K562 (cell line): Measurements from ENCODE around the gene STON2. TPM values are rescaled to one million over a fixed set of nuclear protein-coding genes. Genes with fewer than 3 reads are reported as not detected.

Experiments used
- ATAC-seq: fragments of 200-7000 bp; cut with Tn5 transposase; 3 replicates; pipeline ENCODE4 v1.9.1; 2020; ENCODE audit warnings: moderate library complexity
- BruUV-seq: library from RNA; stranded (reverse); fragments of 400-500 nt; replicated peaks from 2 replicates; lab custom pipeline; 2021; lab: Mats Ljungman, UMichigan
- CTCF ChIA-PET: fragments of 300-600 bp; formaldehyde crosslinking; extraction: SDS; loops from one replicate; lab custom pipeline; 2021; ENCODE audit warnings: low intra/inter-chr PET ratio; lab: Yijun Ruan, JAX
- POLR2A ChIA-PET: fragments of 300-600, 350-650 bp; sonication (Branson Sonifier 250); formaldehyde crosslinking; extraction: SDS; loops from one replicate; lab custom pipeline; 2021; ENCODE audit warnings: antibody characterized with exemption, inconsistent platforms; lab: Yijun Ruan, JAX
- DNase-seq, 4 experiments: peaks; one replicate each; pipeline versions ENCODE4 v3.0.0 to v3.0.0-alpha.2; 2011 to 2018; ENCODE audit warnings: low spot score in 3 of 4, mixed read lengths in 3 of 4; ENCODE audit errors: extremely low read depth in 1 of 4
- FAIRE-seq: peaks from 2 replicates; lab custom pipeline; 2011; peaks lifted over from hg19 to GRCh38; lab: Jason Lieb, UNC
- H2AFZ ChIP-seq: 2 replicates; pipeline ENCODE4 v1.6.0; 2011; ENCODE audit warnings: low read depth, low read length, control low read depth, inconsistent platforms
- H3K27ac ChIP-seq: fragments of 200-600 bp; 3 replicates; pipeline ENCODE4 v1.8.0; 2011; ENCODE audit warnings: low read depth, mild to moderate bottlenecking, control low read depth, inconsistent platforms, low read length, moderate library complexity, mixed read lengths; ENCODE audit errors: extremely low read depth
- H3K27me3 ChIP-seq, 2 experiments: fragments of 300-600 bp in 1 of 2; 2 replicates in 1 of 2; 3 replicates in 1 of 2; pipeline versions ENCODE4 v1.6.0 to v1.8.0; 2011; ENCODE audit warnings: inconsistent platforms in 2 of 2, low read length in 2 of 2, mild to moderate bottlenecking in 1 of 2, mixed read lengths in 1 of 2, moderate library complexity in 1 of 2; ENCODE audit not compliant: control insufficient read depth in 2 of 2, insufficient read depth in 2 of 2
- H3K36me3 ChIP-seq: fragments of 300-600 bp; 3 replicates; pipeline ENCODE4 v1.8.0; 2011; ENCODE audit warnings: mild to moderate bottlenecking, low read length, inconsistent platforms; ENCODE audit not compliant: control insufficient read depth, insufficient read depth
- H3K4me1 ChIP-seq, 2 experiments: fragments of 200-600 bp in 1 of 2; replicated peaks in 1 of 2; 2 replicates in 1 of 2; 3 replicates in 1 of 2; pipeline versions ENCODE4 v1.5.1 to v1.8.0; 2011; ENCODE audit warnings: inconsistent platforms in 2 of 2, low read length in 2 of 2, mild to moderate bottlenecking in 1 of 2, mixed read lengths in 1 of 2, moderate library complexity in 1 of 2; ENCODE audit not compliant: control insufficient read depth in 2 of 2, insufficient read depth in 2 of 2
- H3K4me2 ChIP-seq: 2 replicates; pipeline ENCODE4 v1.6.1; 2011; ENCODE audit warnings: low read length, control low read depth, inconsistent platforms, mixed read lengths; ENCODE audit not compliant: insufficient read depth
- H3K4me3 ChIP-seq: fragments of 200-600 bp; sonication (generic), shearing (Covaris generic); 2 replicates; pipeline ENCODE4 v1.5.1; 2016; ENCODE audit warnings: control low read depth, inconsistent platforms
- H3K79me2 ChIP-seq: fragments of 200-600 bp; 3 replicates; pipeline ENCODE4 v1.8.0; 2011; ENCODE audit warnings: low read length, inconsistent platforms; ENCODE audit not compliant: control insufficient read depth, insufficient read depth
- H3K9ac ChIP-seq, 2 experiments: 2 replicates each; pipeline versions ENCODE4 v1.6.0 to v1.6.1; 2011; ENCODE audit warnings: low read depth in 2 of 2, low read length in 2 of 2, control low read depth in 1 of 2, inconsistent platforms in 1 of 2, mild to moderate bottlenecking in 1 of 2, mixed read lengths in 1 of 2; ENCODE audit not compliant: insufficient read depth in 1 of 2
- H3K9me1 ChIP-seq: one replicate; pipeline ENCODE4 v1.6.0; 2011; ENCODE audit warnings: inconsistent platforms, mild to moderate bottlenecking, low read length, moderate library complexity; ENCODE audit not compliant: control insufficient read depth, insufficient read depth
- H3K9me3 ChIP-seq: replicated peaks from 2 replicates; pipeline ENCODE4 v1.5.1; 2011; ENCODE audit warnings: low read depth, low read length, inconsistent platforms; ENCODE audit not compliant: control insufficient read depth, insufficient read depth
- H4K20me1 ChIP-seq: replicated peaks from 2 replicates; pipeline ENCODE4 v1.6.1; 2011; ENCODE audit warnings: low read length, inconsistent platforms, mixed read lengths; ENCODE audit not compliant: control insufficient read depth, insufficient read depth
- HNRNPH1 ChIP-seq: fragments of 200-400 bp; formaldehyde crosslinking; optimal IDR thresholded peaks from 2 replicates; pipeline ENCODE3; 2017; ENCODE audit warnings: low read depth, mild to moderate bottlenecking, low read length, moderate library complexity
- LCOR ChIP-seq: sonication (generic); formaldehyde crosslinking; IDR thresholded peaks from 2 replicates; pipeline ENCODE4 v1.8.0; 2022; ENCODE audit warnings: mild to moderate bottlenecking, missing genetic modification reagents
- MIER1 ChIP-seq: fragments of 450-650 bp; IDR thresholded peaks from 2 replicates; pipeline ENCODE4 v1.6.1; 2016; ENCODE audit warnings: antibody characterized with exemption, mild to moderate bottlenecking, low read depth
- MYBL2 ChIP-seq, 2 experiments: fragments of 450-650 bp in 1 of 2; sonication (generic) in 1 of 2; formaldehyde crosslinking in 1 of 2; IDR thresholded peaks; 2 replicates each; pipeline versions ENCODE4 v1.6.1 to v1.8.1; 2017 to 2022; ENCODE audit warnings: borderline replicate concordance in 1 of 2, inconsistent platforms in 1 of 2, low read depth in 1 of 2, mild to moderate bottlenecking in 1 of 2, missing genetic modification reagents in 1 of 2, moderate library complexity in 1 of 2
- NKRF ChIP-seq: fragments of 450-650 bp; IDR thresholded peaks from 2 replicates; pipeline ENCODE4 v1.6.1; 2016; ENCODE audit warnings: borderline replicate concordance
- NR0B1 ChIP-seq: fragments of 450-650 bp; IDR thresholded peaks from one replicate; pipeline ENCODE4 v1.6.1; 2018; ENCODE audit warnings: mild to moderate bottlenecking, moderate library complexity; ENCODE audit not compliant: partially characterized antibody
- PATZ1 ChIP-seq: fragments of 250-450 bp; sonication (Bioruptor Pico); IDR thresholded peaks from 2 replicates; pipeline ENCODE4 v1.5.0; 2020; ENCODE audit warnings: mild to moderate bottlenecking, borderline replicate concordance
- TCF7 ChIP-seq: sonication (generic); IDR thresholded peaks from 2 replicates; pipeline ENCODE4 v1.6.1; 2016; ENCODE audit warnings: antibody characterized with exemption, borderline replicate concordance
- ZNF263 ChIP-seq: sonication (generic); formaldehyde crosslinking; IDR thresholded peaks from 2 replicates; pipeline ENCODE4 v1.8.0; 2022; ENCODE audit warnings: mild to moderate bottlenecking, missing genetic modification reagents, borderline replicate concordance
- ZNF589 ChIP-seq: fragments of 200-800 bp; sonication (Bioruptor generic); IDR thresholded peaks from 2 replicates; pipeline ENCODE4 v1.6.1; 2016; ENCODE audit warnings: low read depth, missing genetic modification characterization, missing compliant biosample characterization
- ZNF592 ChIP-seq: fragments of 450-650 bp; IDR thresholded peaks from 2 replicates; pipeline ENCODE4 v1.6.1; 2017; ENCODE audit warnings: antibody characterized with exemption, mild to moderate bottlenecking
- WGBS: fragments of 100-300 bp; shearing (Covaris generic); methylation state at CpG from one replicate; pipeline ENCODE4 v1.1.6; 2016; ENCODE audit warnings: low coverage, mixed read lengths; ENCODE audit not compliant: insufficient coverage; ENCODE audit errors: missing lambda C conversion rate; 5-methylcytosine and 5-hydroxymethylcytosine counted together
- in situ Hi-C: fragments of 300-500 bp; cut with MboI; formaldehyde crosslinking; loops from 4 replicates; pipeline ENCODE4 v1.15.0; 2018; ENCODE audit warnings: inconsistent platforms, mixed read lengths
- intact Hi-C: fragments of 100-400 bp; cut with micrococcal nuclease; formaldehyde crosslinking; loops from 2 replicates; pipeline ENCODE4 v1.14.2; 2022
- polyA plus RNA-seq, 8 experiments: library from polyadenylated mRNA; depleted of rRNA in 4 of 8; stranded (reverse) in 5 of 8; unstranded in 3 of 8; fragments of >200 nt; fragmentation: Nextera tagmentation in 2 of 8; fragmentation: Illumina TruSeq in 1 of 8; extraction: Ambion mirVana in 2 of 8; extraction: Trizol in 1 of 8; gene quantifications; 2 replicates each; pipeline versions ENCODE4 v1.2.1 to v1.2.3, GENCODE V29; 2011 to 2014; ENCODE audit warnings: inconsistent platforms in 1 of 8, missing spikeins in 1 of 8
- total RNA-seq, 7 experiments: library from RNA; depleted of rRNA in 6 of 7; stranded (reverse); fragments of >200 nt in 6 of 7; fragmentation: Illumina TruSeq in 2 of 7; extraction: Trizol in 2 of 7; gene quantifications; 2 replicates each; pipeline versions ENCODE4 v1.2.1 to v1.2.3, GENCODE V29; 2011 to 2021; ENCODE audit warnings: low replicate concordance in 1 of 7

STON2 gene
- total and polyA plus RNA-seq, 9 of the 15 experiments (the other 6 are each of a cell fraction or from before 2014, with no cell fraction given): 7.8 to 99.3 (median 53.5) TPM

GRCh38 chr14:81423504-81423903 lies 23.4 kb upstream of the STON2 start:
- in situ Hi-C loops: no loop called here
- ChIA-PET POLR2A (no interaction called here), CTCF (no interaction called here)
- Histone ChIP-seq H3K4me1 (peaks cover 12 to 48% of the 10 kb centered on the region in 2 experiments; a peak in 4 of 5 replicates), H3K4me2 (peak overlapping the region; percentile 71), H3K27ac (peak overlapping the region; percentile 87), H3K9me1 (no peaks in the 10 kb centered on the region), H3K4me3 (peak overlapping the region; percentile 3; the same call in 1 of the 2 replicates), H3K36me3 (peaks cover 78% of the 10 kb centered on the region), H3K27me3 (no peaks in the 10 kb centered on the region), H4K20me1 (no peaks in the 10 kb centered on the region), H3K9ac (peak overlapping the region; percentile 68 to 77; a peak in 3 of 4 replicates), H3K79me2 (peaks cover 96% of the 10 kb centered on the region), H3K9me3 (peaks cover 3% of the 10 kb centered on the region; the same call in 1 of the 2 replicates), H2AFZ (peak overlapping the region; percentile 40; the same call in 1 of the 2 replicates)
- DNase-seq: peak in 2 of 4 experiments; percentile 71 to 84
- no TSS peak for BruUV-seq
- intact Hi-C loops: no loop called here
- peak; percentile 81 for FAIRE-seq
- 0% methylated on average over 3 of the region's 6 CpGs for WGBS
- peak; percentile 55 for ATAC-seq
- TF ChIP-seq ZNF592: peak; percentile 94
- TF ChIP-seq NR0B1: no peak
- TF ChIP-seq ZNF263: no peak
- no peak for TF ChIP-seq TCF7
- no peak for TF ChIP-seq MYBL2 (IDR thresholded peaks at IDR 0.05; ENCODE audit: low read depth)
- no peak for TF ChIP-seq MYBL2 (CRISPR knock-in tag; IDR thresholded peaks at IDR 0.05; ENCODE audit: borderline replicate concordance)
- no peak for TF ChIP-seq NKRF
- no peak for TF ChIP-seq LCOR (CRISPR knock-in tag)
- TF ChIP-seq MIER1: no peak
- TF ChIP-seq PATZ1 (CRISPR knock-in tag): no peak
- TF ChIP-seq HNRNPH1: no peak
- 0 out of 2 replicates have a peak, but pooled peaks have one; percentile 63 for TF ChIP-seq ZNF589 (CRISPR knock-in tag)
